Activated CD8-positive, alpha-beta memory T cell treated with anti-CD3 and anti-CD28 coated beads for 4 hours (primary cell): ENCODE results near the gene LAMTOR2.
A peak's percentile ranks its signal among the peaks of the same experiment; 100 is the strongest.

Experiments used
- DNase-seq, 2 donors: peaks; one replicate each; pipeline ENCODE4 v3.0.0-alpha.2; 2020; ENCODE audit warnings: low read depth in 2 of 2

Gene LAMTOR2

GRCh38 chr1:156075775-156076204 lies 21.2 kb downstream of the LAMTOR2 start:
- DNase-seq: no peak

DNA sequence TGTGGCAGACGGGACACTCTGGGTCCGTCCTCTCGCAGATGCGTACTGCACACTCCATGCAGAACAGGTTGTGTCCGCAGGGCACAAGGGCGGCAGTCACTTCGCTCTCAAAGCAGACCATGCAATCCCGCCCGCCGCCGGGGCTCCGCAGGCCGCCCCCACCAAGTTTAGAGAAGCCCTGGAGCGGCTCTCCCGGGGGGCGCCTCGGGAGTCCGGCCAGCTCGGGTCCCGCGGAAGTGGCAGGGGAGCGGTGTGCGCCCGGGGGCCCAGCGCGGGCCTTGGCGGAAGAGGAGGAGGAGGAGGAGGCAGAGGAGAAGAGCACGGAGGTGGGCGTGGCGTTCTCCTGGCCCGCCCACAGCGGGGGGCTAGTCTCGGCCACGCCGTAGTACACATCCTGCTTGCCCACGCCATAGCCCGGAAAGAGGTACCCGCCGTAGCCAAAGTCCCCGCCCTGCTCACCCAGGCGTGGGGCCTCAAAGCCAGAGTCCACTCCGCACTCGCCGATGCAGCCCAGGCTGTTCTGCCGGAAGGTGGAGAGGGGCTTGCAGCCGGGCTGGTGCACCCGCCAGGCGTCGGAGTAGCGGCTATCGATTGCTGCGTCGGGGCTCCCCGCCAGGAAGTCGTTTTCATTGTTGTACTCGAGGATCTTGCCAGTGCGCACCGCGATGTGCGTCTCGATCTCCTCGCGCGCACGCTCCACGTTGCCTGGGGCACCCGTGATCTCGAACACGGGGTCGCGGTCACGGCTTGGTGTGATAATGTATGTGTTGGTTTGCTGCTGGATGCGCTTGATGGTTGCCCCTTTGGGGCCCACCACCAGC lies 22.2 kb downstream of the LAMTOR2 start:
- no peak for DNase-seq

DNA sequence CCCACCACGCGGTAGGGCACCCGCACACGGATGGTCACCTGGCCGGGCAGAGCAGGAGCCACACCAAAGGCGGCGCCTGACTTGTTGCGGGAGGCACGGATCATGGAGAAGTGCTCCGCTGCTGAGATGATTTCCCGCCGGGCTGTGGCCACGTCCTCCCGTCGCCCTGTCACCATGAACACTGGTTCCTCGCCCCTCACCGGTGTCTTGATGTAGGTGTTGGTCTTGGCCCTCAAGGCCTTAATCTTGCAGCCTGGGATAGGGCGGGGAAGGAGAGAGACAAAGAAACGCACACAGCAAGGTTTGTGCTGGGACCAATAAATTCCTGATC lies 22.8 kb downstream of the LAMTOR2 start:
- no peak for DNase-seq

GRCh38 chr1:156078728-156079127 lies 24.1 kb downstream of the LAMTOR2 start:
- DNase-seq: no peak

DNA sequence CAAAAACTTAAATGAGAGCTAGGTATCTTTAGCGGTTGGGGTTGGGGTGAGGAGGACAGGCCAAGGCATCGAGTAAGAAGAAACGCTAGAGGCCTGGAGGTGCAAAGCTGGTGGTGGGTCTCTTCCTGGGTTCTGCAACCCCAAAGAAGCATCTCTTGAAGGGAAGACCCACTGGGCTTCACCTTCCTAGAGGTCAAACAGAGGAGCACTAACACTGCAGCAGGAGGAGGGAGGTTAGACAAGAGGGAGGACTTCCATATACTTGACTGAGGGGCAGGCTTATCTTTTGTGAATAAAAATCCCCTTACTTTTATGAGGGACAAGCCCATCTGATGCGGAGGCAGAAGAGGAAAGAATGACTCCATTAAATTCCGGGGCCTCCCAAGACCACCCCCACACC lies 25.2 kb downstream of the LAMTOR2 start:
- no peak for DNase-seq

DNA sequence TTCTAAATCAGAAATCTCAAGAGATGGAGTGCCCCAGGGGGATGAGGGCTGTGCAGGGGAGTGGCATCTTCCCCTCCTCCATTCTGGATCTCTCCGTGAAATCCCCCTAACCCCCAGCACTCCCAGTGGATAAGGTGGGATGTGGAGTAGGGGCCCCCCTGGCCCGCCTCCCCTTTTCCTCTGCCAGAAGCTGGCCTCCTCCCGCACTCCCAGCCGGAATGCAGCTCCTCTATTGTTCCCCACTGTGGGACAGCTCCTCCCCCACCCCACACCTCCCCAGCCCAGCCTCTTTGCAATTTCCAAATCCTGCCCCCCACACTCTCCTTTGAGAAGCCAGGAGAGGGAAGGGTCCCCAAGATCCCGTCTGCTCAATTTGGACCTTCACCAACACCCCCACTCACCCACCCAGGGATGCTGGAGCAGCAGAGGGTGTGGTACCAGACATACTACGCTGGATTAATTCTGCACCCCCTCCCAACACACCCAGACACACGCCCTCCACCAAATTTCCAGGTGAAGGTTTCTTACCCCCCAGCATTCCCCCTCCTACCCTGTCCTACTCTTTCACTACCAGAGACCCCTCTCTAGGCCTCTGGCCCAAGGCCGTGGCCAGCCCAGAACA lies 25.8 kb downstream of the LAMTOR2 start:
- DNase-seq: no peak

DNA sequence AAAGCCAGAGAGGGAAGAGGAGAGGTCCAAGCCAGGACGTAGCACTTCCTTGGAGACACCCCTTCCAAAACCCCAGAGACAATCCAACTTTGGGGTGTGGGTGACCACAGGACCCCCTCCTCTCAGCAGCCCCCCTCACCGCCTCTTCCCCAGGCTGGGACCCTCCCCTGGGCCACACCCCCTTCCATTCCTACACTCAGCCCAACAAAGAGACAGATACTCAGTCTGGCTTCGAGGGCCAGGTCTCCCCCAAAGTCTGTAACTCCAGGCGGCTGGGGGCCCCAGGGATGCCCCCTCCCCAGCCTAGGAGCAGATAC lies 26.2 kb downstream of the LAMTOR2 start:
- DNase-seq: no peak

DNA sequence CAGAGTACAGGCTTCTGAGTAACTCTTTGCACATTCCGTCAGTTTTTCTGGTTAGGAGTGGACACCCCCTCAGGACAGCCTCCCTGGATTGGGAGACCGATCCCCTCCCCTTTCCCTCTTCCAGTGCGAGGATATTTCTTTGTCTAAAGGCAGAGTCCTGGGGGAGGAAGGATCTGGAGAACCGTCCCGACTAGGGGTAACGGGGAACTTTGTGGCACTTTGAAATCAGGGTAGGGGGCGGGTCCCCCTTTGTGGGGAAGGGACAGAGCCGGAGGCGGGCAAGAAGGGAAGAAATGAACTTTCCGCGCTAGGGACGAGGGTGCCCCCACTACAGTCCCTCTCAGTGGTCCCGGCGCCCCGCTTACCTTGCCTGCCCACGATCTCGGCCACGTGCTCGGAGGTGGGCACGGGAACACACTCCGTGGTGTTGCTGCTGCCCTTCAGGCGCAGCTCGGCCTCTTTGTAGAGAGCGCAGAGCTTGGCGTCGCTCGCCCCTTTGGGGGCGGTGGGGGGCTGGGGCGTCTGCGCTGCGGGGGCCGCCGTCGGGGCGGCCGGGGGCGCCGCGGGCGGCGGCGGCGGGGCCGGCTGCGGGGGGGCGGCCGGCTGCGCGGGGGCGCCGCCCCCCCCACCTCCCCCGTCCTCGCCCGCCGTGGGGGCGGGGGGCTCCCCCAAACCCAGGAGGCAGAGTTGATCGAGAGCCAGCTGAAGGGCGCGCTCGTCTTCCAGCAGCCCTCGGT lies 26.8 kb downstream of the LAMTOR2 start:
- DNase-seq: no peak

- DNase-seq: no peak
Measured at GRCh38 chr1:156081917-156082308, 27.3 kb downstream of the LAMTOR2 start.

DNA sequence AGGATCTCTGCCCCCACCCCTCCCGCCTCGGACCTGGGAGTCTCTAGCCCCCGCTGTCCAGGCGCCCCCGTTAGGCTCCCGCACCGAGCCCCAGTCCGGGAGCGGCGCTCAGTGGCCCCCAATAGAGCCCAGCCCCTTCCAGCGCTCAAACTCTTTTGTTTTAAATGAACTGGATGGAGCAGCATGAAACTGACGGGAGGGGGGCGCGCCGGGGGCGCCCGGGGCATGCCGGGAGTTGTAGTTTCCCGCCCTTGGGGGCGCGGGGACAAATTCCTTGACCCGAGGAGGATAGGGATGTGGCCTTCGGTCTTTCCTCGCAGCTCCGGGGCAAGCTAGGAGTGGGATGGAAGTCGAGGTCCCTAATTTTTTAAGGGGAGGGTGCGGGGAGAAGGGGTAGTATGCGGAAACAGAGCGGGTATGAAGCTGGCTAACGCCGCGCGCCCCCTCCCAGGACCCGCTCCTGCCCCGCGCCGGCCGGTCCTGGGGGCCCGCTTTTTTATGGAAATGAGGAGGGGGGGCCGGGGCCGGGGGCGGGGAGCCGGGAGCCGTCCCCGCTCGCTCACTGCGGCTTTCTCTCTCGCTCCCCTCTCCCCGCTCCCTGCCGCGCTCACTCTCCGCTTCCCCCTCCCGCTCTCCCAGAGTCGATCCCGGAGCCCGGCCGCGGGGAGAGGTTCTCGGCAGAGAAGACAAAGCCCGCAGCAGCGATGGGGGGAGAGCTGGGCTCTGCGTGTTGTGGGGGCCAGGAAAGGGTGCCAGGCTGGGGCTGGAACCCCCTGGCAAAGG lies 27.9 kb downstream of the LAMTOR2 start, which contains the start of gene MEX3A:
TSS of gene MEX3A (minus strand) at position 157 of the 783 bp plus-strand sequence. CDS start 467 bp downstream, outside the sequence.
- DNase-seq: no peak

GRCh38 chr1:156083800-156084790 lies 29.5 kb downstream of the LAMTOR2 start:
- no peak for DNase-seq

DNA sequence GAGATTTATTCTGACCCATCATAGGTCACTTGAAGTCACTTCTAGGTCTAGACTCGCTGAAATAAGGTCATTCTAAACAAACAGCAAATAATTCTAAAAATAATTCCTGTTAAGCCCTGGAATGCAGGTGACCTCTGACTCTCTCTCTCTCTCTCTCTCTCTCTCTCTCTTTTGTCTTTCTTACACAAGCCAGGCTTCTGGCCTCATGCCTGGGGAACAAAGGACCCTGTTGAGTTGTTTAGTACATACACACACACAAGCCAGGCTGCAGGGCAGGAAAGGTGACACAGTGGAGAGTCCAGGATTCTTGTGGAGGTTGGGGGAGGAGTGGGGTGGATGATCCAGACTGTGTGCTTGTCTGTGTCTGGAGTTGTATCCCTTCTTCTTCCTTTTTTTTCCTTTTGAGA lies 31.7 kb downstream of the LAMTOR2 start:
- no peak for DNase-seq

DNA sequence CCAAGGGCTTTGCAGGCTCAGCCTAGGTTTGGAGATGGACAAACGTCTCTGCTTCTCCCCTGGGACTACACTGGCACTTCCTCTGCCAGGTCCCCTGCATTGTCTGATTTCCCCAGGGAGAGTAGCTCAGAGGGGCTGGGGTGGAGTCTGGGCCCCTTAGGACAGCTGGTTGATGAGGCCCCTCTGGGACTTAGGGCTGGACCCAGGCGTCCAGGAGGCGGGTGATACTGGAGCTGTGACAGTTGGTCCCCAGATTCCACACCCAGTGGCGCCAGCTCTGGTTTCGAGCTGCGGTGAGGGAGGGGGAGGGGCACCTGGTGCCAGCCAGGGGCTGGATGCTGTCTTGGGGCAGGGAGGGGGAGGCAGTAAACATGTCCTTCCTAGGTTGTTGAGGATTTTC lies 35.1 kb downstream of the LAMTOR2 start:
- DNase-seq: no peak

DNA sequence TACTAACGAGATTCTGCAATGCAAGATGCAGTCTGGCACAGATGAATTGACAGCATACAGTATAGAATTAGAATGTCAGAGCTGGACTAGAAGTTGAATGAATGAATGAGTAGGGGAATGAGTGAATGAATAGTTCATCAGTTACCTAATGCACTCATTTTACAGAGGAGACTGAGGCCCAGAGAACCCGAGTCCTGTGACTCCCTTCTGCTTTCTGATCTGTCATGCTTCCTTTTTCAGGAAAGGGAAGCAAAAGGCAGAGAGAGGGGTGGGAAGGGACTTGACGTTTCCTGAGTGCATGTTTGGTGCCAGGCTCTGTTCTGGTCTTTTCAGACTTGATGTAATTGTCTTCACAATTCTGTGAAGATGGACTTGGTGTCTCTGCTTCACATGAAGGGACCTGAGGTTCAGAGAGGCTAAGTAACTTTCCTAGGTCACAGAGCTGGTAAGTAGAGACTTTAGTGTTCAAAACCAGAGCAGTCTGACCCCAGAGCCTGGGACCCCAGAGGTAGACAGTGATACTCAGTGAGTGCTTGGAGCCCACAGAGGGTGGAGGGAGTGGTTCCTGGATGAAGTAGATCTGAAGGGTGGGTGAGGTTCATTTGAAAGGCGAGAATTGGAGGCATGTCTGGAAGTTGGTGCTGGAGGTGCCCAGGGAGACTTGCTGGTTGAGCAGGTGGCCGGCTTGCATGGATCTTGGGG lies 35.7 kb downstream of the LAMTOR2 start:
- DNase-seq: no peak

DNA sequence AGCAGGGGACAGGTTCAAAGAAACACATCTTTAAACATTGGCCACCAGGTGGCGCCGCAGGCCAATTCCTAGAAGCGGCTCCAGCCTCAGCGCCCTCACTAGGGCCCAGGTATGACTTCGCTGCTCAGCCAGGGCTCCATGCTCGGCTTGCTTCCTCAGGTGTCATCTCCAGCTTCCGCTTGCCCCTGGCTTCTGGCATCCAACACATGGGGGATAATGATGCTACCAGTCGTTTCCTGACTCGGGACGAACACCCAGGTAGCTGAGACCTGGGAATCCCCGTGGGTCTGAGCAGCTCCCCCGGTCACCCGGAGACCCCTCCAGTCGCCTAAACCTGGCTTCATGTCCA lies 36.2 kb downstream of the LAMTOR2 start:
- peak; percentile 79 to 80 for DNase-seq

DNA sequence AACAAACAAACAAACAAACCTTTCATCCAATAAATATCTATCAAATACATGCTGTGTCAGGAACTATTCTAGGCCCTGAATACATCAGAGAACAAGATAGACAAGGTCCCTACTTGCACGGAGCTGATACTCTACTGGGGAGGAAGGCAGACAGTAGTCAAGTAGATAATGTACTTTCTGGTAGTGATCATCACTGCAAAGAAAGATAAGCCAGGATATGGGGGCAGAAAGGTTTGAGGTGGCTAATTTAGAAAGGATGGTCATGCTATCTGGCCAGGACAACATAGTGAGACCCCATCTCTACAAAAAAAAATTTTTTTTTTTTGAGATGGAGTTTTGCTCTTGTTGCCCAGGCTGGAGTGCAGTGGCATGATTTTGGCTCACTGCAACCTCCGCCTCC lies 37.0 kb downstream of the LAMTOR2 start:
- no peak for DNase-seq

DNA sequence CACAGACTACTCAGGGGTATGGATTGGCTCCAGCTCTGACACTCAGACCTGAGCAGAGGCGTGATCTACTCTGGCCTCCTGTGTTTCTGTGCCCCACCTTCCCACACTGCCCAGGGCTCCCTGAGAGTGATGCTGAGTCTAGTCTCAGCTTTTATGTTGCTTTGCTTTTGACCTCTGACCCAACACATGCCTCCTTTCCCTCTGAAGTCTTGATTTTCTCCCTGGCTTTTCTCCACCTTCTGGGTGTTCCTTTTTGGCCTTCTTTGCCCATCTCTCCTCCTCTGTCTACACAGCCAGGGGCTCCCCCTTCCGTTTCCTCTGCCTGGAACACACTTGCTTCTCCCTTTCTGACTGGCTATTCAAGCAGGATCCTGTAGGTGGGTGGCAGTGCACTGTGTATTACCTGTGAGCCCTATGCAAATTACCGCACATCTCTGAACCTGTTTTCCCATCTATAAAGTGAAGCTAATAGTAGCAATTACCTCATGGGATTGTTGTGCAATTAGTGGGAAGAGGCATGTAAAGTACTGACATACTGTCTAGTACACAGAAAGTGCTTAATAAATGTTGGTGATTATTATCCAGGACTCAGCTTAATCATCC lies 41.4 kb downstream of the LAMTOR2 start:
- DNase-seq: no peak

DNA sequence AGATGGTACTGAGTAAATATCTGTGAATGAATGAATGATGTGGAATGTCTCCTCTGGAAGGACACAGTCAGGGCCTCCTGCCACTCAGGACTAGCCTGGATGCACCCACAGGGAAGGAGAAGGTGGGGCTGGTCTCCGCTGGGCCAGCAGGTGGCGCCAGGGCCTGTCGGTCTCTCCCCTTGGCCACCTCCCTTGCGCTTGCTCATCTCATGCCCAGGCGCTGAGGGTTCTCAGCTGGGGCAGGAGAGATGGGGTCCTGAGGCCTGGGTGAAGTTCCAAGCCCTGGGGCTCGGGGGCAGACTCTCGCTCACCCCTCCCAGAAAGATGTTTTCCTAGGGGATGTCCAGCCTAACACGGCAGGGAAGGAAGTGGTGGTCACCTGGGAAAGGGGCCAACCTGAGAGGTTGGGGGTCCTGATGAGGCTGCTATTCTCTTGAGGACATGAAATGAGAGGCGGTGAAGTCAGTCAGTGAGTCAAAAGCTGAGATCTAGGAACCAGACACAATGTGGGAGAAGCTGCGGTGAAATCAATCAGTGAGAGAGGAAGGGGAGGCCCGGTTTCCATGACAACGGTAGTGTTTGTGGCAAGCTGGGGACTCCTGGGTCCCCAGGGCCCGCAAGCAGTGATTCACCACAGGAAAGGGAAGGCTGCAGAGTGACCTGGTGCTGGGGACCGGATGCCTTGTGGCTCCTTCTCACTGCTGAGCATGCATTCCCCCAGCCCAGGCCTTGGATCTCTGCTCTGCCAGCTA lies 42.2 kb downstream of the LAMTOR2 start:
- peak; percentile 76 to 84 for DNase-seq

GRCh38 chr1:156097499-156098178 lies 43.1 kb downstream of the LAMTOR2 start:
- DNase-seq: no peak
